SJCRH30 (cell line): ENCODE results near the gene RAPGEF5. TPM values are rescaled to one million over a fixed set of nuclear protein-coding genes. Genes with fewer than 3 reads are reported as not detected.

Experiments
- DNase-seq, 2 experiments: peaks; one replicate each; pipeline ENCODE4 v3.0.0-alpha.2; 2015 to 2020
- H3K27ac ChIP-seq: fragments of 250-450 bp; sonication (Bioruptor Pico); 2 replicates; pipeline ENCODE4 v1.5.1; 2020; ENCODE audit warnings: mild to moderate bottlenecking, moderate library complexity
- H3K27me3 ChIP-seq: fragments of 250-450 bp; sonication (Bioruptor Pico); 2 replicates; pipeline ENCODE4 v1.5.1; 2020; ENCODE audit warnings: mild to moderate bottlenecking, moderate library complexity
- H3K36me3 ChIP-seq: fragments of 250-450 bp; sonication (Bioruptor Pico); 2 replicates; pipeline ENCODE4 v1.5.1; 2020; ENCODE audit warnings: mild to moderate bottlenecking, moderate library complexity
- H3K4me1 ChIP-seq: fragments of 250-450 bp; sonication (Bioruptor Pico); 2 replicates; pipeline ENCODE4 v1.5.1; 2020; ENCODE audit warnings: mild to moderate bottlenecking, moderate library complexity
- H3K4me3 ChIP-seq: fragments of 250-450 bp; sonication (Bioruptor Pico); 2 replicates; pipeline ENCODE4 v1.5.1; 2020; ENCODE audit warnings: mild to moderate bottlenecking, moderate library complexity
- H3K9me3 ChIP-seq: fragments of 250-450 bp; sonication (Bioruptor Pico); replicated peaks from 2 replicates; pipeline ENCODE4 v1.5.1; 2020; ENCODE audit warnings: mild to moderate bottlenecking, moderate library complexity
- total RNA-seq: library from RNA; depleted of rRNA; stranded (reverse); fragments of >200 nt; shearing (Covaris generic); gene quantifications from 2 replicates; pipeline ENCODE4 v1.2.3, GENCODE V29; 2014

Gene RAPGEF5
- total RNA-seq, 1 experiment from 2014 or later = 0.14 TPM

GRCh38 chr7:22291977-22292376, 65.0 kb downstream of the RAPGEF5 start:
- no peaks in the 10 kb centered on the region for H3K27me3 ChIP-seq
- H3K27ac ChIP-seq = no peak overlapping the region
- H3K9me3 ChIP-seq = no peaks in the 10 kb centered on the region
- H3K36me3 ChIP-seq = no peaks in the 10 kb centered on the region
- H3K4me3 ChIP-seq = no peak overlapping the region
- no peak for DNase-seq
- H3K4me1 ChIP-seq = no peaks in the 10 kb centered on the region

DNA sequence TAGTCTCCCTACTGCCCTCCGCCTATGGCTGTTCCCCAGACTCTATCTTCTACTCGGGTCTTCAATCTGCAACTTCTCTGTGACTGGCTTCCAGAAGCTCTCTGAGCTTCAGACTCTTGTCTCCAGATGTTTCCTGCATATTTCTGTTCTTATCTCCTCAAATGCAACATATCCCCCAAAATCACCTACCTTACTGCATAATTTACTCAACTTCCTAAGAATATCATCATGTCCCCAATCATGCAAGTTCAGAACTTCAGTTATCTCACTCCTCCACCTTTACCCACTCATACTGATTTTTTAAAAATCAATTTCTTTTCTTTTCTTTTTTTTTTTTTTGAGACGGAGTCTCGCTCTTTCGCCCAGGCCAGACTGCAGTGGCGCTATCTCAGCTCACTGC, 68.8 kb downstream of the RAPGEF5 start:
- H3K9me3 ChIP-seq = no peaks in the 10 kb centered on the region
- H3K27me3 ChIP-seq = peaks cover 5% of the 10 kb centered on the region; the same call in 1 of the 2 replicates
- no peak overlapping the region for H3K27ac ChIP-seq
- H3K4me3 ChIP-seq = no peak overlapping the region
- no peaks in the 10 kb centered on the region for H3K4me1 ChIP-seq
- no peak for DNase-seq
- H3K36me3 ChIP-seq = no peaks in the 10 kb centered on the region

GRCh38 chr7:22287412-22287811, 69.5 kb downstream of the RAPGEF5 start:
- H3K36me3 ChIP-seq = no peaks in the 10 kb centered on the region
- H3K27ac ChIP-seq = no peak overlapping the region
- DNase-seq = no peak
- no peaks in the 10 kb centered on the region for H3K4me1 ChIP-seq
- no peak overlapping the region for H3K4me3 ChIP-seq
- no peaks in the 10 kb centered on the region for H3K9me3 ChIP-seq
- peaks cover 5% of the 10 kb centered on the region; the same call in 1 of the 2 replicates for H3K27me3 ChIP-seq

GRCh38 chr7:22286436-22286835, 70.5 kb downstream of the RAPGEF5 start:
- Histone ChIP-seq H3K4me1 (no peaks in the 10 kb centered on the region), H3K27me3 (peaks cover 5% of the 10 kb centered on the region; the same call in 1 of the 2 replicates), H3K36me3 (no peaks in the 10 kb centered on the region), H3K9me3 (no peaks in the 10 kb centered on the region), H3K27ac (no peak overlapping the region), H3K4me3 (no peak overlapping the region)
- DNase-seq = no peak

GRCh38 chr7:22281481-22281880, 75.5 kb downstream of the RAPGEF5 start:
- H3K27me3 ChIP-seq = peaks cover 2% of the 10 kb centered on the region
- no peaks in the 10 kb centered on the region for H3K9me3 ChIP-seq
- no peak overlapping the region for H3K27ac ChIP-seq
- no peak overlapping the region for H3K4me3 ChIP-seq
- H3K4me1 ChIP-seq = no peaks in the 10 kb centered on the region
- DNase-seq = no peak
- no peaks in the 10 kb centered on the region for H3K36me3 ChIP-seq

- DNase-seq = no peak
- Histone ChIP-seq H3K9me3 (no peaks in the 10 kb centered on the region), H3K36me3 (no peaks in the 10 kb centered on the region), H3K27ac (no peak overlapping the region), H3K4me1 (no peaks in the 10 kb centered on the region), H3K27me3 (no peaks in the 10 kb centered on the region; the same call in 1 of the 2 replicates), H3K4me3 (no peak overlapping the region)
Measured at GRCh38 chr7:22280031-22280430, 76.9 kb downstream of the RAPGEF5 start.

- H3K9me3 ChIP-seq = no peaks in the 10 kb centered on the region
- H3K36me3 ChIP-seq = no peaks in the 10 kb centered on the region
- H3K27me3 ChIP-seq = no peaks in the 10 kb centered on the region; the same call in 1 of the 2 replicates
- no peaks in the 10 kb centered on the region for H3K4me1 ChIP-seq
- no peak overlapping the region for H3K4me3 ChIP-seq
- H3K27ac ChIP-seq = no peak overlapping the region
- DNase-seq = no peak
Measured at GRCh38 chr7:22278660-22279059, 78.3 kb downstream of the RAPGEF5 start.

GRCh38 chr7:22277375-22277774, 79.6 kb downstream of the RAPGEF5 start:
- H3K27me3 ChIP-seq = no peaks in the 10 kb centered on the region; the same call in 1 of the 2 replicates

DNA sequence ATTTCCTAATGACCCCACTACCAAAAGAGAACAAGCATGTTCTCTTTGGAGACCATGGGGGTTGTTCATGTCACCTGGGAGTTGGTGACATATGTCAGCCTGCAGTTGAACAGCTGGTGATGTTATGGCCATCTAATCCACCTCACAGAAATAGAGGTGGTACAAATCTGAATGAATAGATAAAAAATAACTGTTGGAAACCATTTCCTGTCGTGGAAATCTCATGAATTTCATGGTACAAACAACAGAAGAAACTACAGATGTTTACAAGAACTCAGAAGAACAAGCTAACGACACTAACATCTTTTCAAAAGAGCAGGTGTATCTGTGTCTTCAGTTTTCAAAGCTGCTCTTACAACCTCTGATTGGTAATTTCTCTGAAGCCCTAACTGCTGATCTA, 81.3 kb downstream of the RAPGEF5 start:
- no peaks in the 10 kb centered on the region for H3K4me1 ChIP-seq
- no peaks in the 10 kb centered on the region; the same call in 1 of the 2 replicates for H3K27me3 ChIP-seq
- H3K9me3 ChIP-seq = no peaks in the 10 kb centered on the region
- no peak overlapping the region for H3K27ac ChIP-seq
- no peaks in the 10 kb centered on the region for H3K36me3 ChIP-seq
- H3K4me3 ChIP-seq = no peak overlapping the region
- no peak for DNase-seq

More at GRCh38 chr7:22277375-22277774, 79.6 kb downstream of the RAPGEF5 start:
- no peaks in the 10 kb centered on the region for H3K9me3 ChIP-seq
- no peaks in the 10 kb centered on the region for H3K4me1 ChIP-seq
- no peak overlapping the region for H3K27ac ChIP-seq
- H3K4me3 ChIP-seq = no peak overlapping the region
- no peaks in the 10 kb centered on the region for H3K36me3 ChIP-seq
- no peak for DNase-seq

- Histone ChIP-seq H3K27me3 (no peaks in the 10 kb centered on the region), H3K27ac (no peak overlapping the region), H3K4me1 (no peaks in the 10 kb centered on the region), H3K4me3 (no peak overlapping the region), H3K9me3 (no peaks in the 10 kb centered on the region), H3K36me3 (no peaks in the 10 kb centered on the region)
- no peak for DNase-seq
Measured at GRCh38 chr7:22271311-22271710, 85.6 kb downstream of the RAPGEF5 start.

DNA sequence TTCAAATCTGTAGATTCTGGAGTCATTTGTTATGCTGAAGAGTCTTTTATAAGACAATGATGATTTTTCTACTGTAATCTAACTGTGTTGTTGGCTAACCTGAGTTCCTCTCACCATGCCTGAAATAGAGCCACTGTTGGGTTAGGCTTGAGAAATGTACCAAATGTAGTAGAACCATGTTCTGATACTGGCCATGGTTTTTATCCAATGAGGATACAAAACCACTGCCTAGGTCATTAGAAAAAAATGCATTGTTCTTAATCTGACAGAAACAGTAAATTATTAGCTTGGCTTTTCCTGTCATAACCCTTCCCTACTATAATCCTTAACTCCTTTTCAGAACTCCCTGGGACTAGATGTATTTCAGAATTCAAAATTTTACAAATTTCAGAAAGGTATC, 86.6 kb downstream of the RAPGEF5 start:
- Histone ChIP-seq H3K27ac (no peak overlapping the region), H3K4me1 (no peaks in the 10 kb centered on the region), H3K9me3 (no peaks in the 10 kb centered on the region), H3K27me3 (no peaks in the 10 kb centered on the region), H3K4me3 (no peak overlapping the region), H3K36me3 (no peaks in the 10 kb centered on the region)
- no peak for DNase-seq

DNA sequence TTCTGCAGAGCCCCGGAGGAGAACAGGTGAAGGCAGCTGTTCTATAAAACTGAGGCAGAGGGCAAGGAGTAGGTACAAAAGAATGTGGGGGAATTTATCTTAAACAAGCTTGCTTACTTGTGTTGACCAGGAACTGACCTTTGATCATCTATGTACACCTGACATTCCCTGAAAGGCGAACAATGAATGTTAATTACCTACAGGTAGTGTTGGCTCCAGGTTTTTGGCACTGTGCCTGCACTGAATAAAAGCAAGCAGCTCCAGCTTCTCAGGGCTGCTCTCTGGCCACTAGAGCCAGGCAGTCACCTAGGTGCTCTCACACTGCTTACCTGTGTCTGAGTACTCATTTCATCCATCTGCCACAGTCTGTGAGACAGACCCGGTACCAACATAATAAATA, 87.0 kb downstream of the RAPGEF5 start:
- no peak for DNase-seq
- H3K36me3 ChIP-seq = no peaks in the 10 kb centered on the region
- no peaks in the 10 kb centered on the region for H3K4me1 ChIP-seq
- no peak overlapping the region for H3K27ac ChIP-seq
- H3K4me3 ChIP-seq = no peak overlapping the region
- H3K9me3 ChIP-seq = no peaks in the 10 kb centered on the region
- no peaks in the 10 kb centered on the region for H3K27me3 ChIP-seq

DNA sequence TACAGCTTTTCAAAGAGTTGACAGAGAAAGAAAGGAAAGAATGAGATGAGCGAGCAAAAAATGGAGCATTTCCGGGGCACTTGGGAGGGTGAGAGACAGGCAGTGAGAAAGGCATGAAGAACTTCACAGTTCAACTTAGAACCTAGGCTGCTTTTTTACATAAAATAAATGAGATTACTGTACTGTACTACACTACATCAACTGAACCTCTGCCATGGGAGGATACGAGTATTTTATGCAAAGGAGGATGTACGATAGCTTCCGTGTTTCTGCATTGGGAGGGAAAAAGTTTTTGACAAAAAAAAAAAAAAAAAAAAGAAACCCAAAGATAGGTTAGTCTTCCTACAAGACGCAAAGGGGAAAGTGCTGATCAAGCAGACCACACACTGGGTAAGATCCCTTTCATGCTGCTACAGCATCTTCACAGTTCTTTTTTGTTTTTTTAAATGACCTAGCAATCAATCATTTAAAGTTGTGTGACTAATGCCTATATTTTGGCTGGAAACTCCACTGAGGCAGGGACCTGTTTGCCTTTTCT, 88.0 kb downstream of the RAPGEF5 start:
- H3K4me1 ChIP-seq = no peaks in the 10 kb centered on the region
- no peaks in the 10 kb centered on the region for H3K9me3 ChIP-seq
- H3K36me3 ChIP-seq = no peaks in the 10 kb centered on the region
- no peak for DNase-seq
- no peaks in the 10 kb centered on the region for H3K27me3 ChIP-seq
- H3K27ac ChIP-seq = no peak overlapping the region
- H3K4me3 ChIP-seq = no peak overlapping the region

DNA sequence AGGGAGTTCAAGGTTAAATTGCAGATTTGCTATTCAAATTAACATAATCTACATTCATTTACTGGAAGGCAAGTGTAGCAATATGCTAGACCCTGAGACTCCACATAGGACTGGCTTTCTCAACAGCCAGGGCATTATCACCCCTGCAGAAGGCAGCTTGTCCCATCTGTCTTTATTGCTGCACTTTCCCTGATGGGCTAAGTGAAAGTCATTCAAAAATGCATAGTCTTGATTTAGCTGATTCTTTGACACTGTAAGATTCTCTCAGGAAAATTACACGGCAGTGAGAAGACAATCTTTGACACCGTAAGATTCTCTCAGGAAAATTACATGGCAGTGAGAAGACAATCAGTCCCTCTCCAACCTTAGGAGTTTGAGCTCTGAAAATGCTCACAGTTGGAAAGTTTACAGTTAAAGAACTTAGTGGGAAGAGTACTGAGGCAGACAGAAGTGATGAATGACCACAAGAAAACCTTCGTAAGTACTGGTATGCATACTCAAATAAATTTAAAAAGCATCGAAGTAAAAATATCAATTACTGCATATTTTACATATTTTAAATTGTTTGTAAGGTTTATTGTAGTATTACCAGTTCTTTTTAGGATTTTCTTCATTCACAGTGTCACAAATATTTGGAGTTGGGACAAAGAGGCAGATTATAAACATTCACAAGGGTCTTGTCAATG, 88.9 kb downstream of the RAPGEF5 start:
- no peak for DNase-seq
- Histone ChIP-seq H3K36me3 (no peaks in the 10 kb centered on the region), H3K27ac (no peak overlapping the region), H3K27me3 (no peaks in the 10 kb centered on the region), H3K4me1 (no peaks in the 10 kb centered on the region), H3K9me3 (no peaks in the 10 kb centered on the region), H3K4me3 (no peak overlapping the region)

GRCh38 chr7:22262538-22262937, 94.4 kb downstream of the RAPGEF5 start:
- Histone ChIP-seq H3K4me1 (no peaks in the 10 kb centered on the region), H3K27me3 (no peaks in the 10 kb centered on the region), H3K36me3 (no peaks in the 10 kb centered on the region), H3K9me3 (no peaks in the 10 kb centered on the region), H3K4me3 (no peak overlapping the region), H3K27ac (no peak overlapping the region)
- no peak for DNase-seq
